SK-N-SH treated with all-trans-retinoic acid at 6 μM for 48 hours (cell line): Measurements from ENCODE around the gene TGIF2.
"Not testable (repeated sequence)": the region's sequence is repeated elsewhere in the genome, so short reads cannot be mapped to it uniquely, and the experiment has no call there.

Source experiments
- ATAC-seq: fragments of 200-7000 bp; cut with Tn5 transposase; 3 replicates; pipeline ENCODE4 v1.9.1; 2020; ENCODE audit warnings: mild to moderate bottlenecking, moderate library complexity
- ARNTL ChIP-seq: fragments of 450-650 bp; formaldehyde crosslinking; IDR thresholded peaks from 2 replicates; pipeline ENCODE4 v1.5.0; 2020; ENCODE audit warnings: low read depth, mild to moderate bottlenecking, moderate library complexity, borderline replicate concordance
- BACH2 ChIP-seq: fragments of 250-450 bp; sonication (Bioruptor Pico); IDR thresholded peaks from 2 replicates; pipeline ENCODE4 v1.9.0; 2021; ENCODE audit warnings: mild to moderate bottlenecking, borderline replicate concordance
- CSDC2 ChIP-seq: fragments of 250-450 bp; sonication (Bioruptor Pico); IDR thresholded peaks from 2 replicates; pipeline ENCODE4 v1.5.0; 2020; ENCODE audit warnings: mild to moderate bottlenecking, moderate library complexity
- ESRRG ChIP-seq: fragments of 250-450 bp; sonication (Bioruptor Pico); IDR thresholded peaks from 2 replicates; pipeline ENCODE4 v1.6.1; 2021; ENCODE audit warnings: mild to moderate bottlenecking
- GLIS3 ChIP-seq: fragments of 250-450 bp; sonication (Bioruptor Pico); IDR thresholded peaks from 2 replicates; pipeline ENCODE4 v1.5.0; 2020; ENCODE audit warnings: mild to moderate bottlenecking, moderate library complexity
- ISL1 ChIP-seq: fragments of 250-450 bp; sonication (Bioruptor Pico); IDR thresholded peaks from 2 replicates; pipeline ENCODE4 v2.1.2; 2022; ENCODE audit warnings: mild to moderate bottlenecking, moderate library complexity
- OSR1 ChIP-seq: fragments of 250-450 bp; sonication (Bioruptor Pico); IDR thresholded peaks from 2 replicates; pipeline ENCODE4 v1.8.0; 2022; ENCODE audit warnings: moderate library complexity, mild to moderate bottlenecking, inconsistent platforms
- PPARA ChIP-seq: fragments of 250-450 bp; sonication (Bioruptor Pico); IDR thresholded peaks from 2 replicates; pipeline ENCODE4 v1.5.0; 2020; ENCODE audit warnings: mild to moderate bottlenecking, borderline replicate concordance
- RARB ChIP-seq: fragments of 250-450 bp; sonication (Bioruptor Pico); IDR thresholded peaks from 2 replicates; pipeline ENCODE4 v1.8.0; 2021; ENCODE audit warnings: mild to moderate bottlenecking, moderate library complexity
- TCF4 ChIP-seq: fragments of 250-450 bp; sonication (Bioruptor Pico); IDR thresholded peaks from 2 replicates; pipeline ENCODE4 v1.8.0; 2021; ENCODE audit warnings: mild to moderate bottlenecking, moderate library complexity, borderline replicate concordance
- TOX ChIP-seq: fragments of 250-450 bp; sonication (Bioruptor Pico); IDR thresholded peaks from 2 replicates; pipeline ENCODE4 v1.8.0; 2021; ENCODE audit warnings: mild to moderate bottlenecking, moderate library complexity, borderline replicate concordance
- TSHZ2 ChIP-seq: fragments of 250-450 bp; sonication (Bioruptor Pico); IDR thresholded peaks from 2 replicates; pipeline ENCODE4 v1.5.0; 2020; ENCODE audit warnings: mild to moderate bottlenecking, moderate library complexity
- ZC3H10 ChIP-seq: fragments of 250-450 bp; sonication (Bioruptor Pico); IDR thresholded peaks from 2 replicates; pipeline ENCODE4 v1.5.1; 2021; ENCODE audit warnings: mild to moderate bottlenecking, moderate library complexity
- ZFP3 ChIP-seq: fragments of 250-450 bp; sonication (Bioruptor Pico); IDR thresholded peaks from 2 replicates; pipeline ENCODE4 v1.5.0; 2020; ENCODE audit warnings: mild to moderate bottlenecking, moderate library complexity
- ZFP30 ChIP-seq: fragments of 450-650 bp; formaldehyde crosslinking; IDR thresholded peaks from 2 replicates; pipeline ENCODE4 v1.5.0; 2022; ENCODE audit warnings: mild to moderate bottlenecking, moderate library complexity
- ZNF565 ChIP-seq: fragments of 450-650 bp; formaldehyde crosslinking; conservative IDR thresholded peaks from 2 replicates; pipeline ENCODE4 v1.5.0; 2020; ENCODE audit warnings: low read depth, mild to moderate bottlenecking, moderate library complexity
- ZNF70 ChIP-seq: fragments of 450-650 bp; formaldehyde crosslinking; IDR thresholded peaks from 2 replicates; pipeline ENCODE4 v1.5.0; 2020; ENCODE audit warnings: mild to moderate bottlenecking, moderate library complexity
- ZNF8 ChIP-seq: fragments of 450-650 bp; formaldehyde crosslinking; IDR thresholded peaks from 2 replicates; pipeline ENCODE4 v1.5.0; 2020; ENCODE audit warnings: mild to moderate bottlenecking, moderate library complexity
- TF ChIP-seq, protein P1 (sequence below): fragments of 250-450 bp; sonication (Bioruptor Pico); IDR thresholded peaks from 2 replicates; pipeline ENCODE4 v1.5.1; 2020; ENCODE audit warnings: low read depth, mild to moderate bottlenecking, moderate library complexity
- TF ChIP-seq, protein P2 (sequence below): fragments of 250-450 bp; sonication (Bioruptor Pico); IDR thresholded peaks from 2 replicates; pipeline ENCODE4 v1.5.1; 2021; ENCODE audit warnings: mild to moderate bottlenecking, moderate library complexity
- TF ChIP-seq, protein P3 (sequence below): fragments of 250-450 bp; sonication (Bioruptor Pico); IDR thresholded peaks from 2 replicates; pipeline ENCODE4 v1.8.0; 2021; ENCODE audit warnings: low read depth, mild to moderate bottlenecking, moderate library complexity, borderline replicate concordance

TGIF2 gene

DNA sequence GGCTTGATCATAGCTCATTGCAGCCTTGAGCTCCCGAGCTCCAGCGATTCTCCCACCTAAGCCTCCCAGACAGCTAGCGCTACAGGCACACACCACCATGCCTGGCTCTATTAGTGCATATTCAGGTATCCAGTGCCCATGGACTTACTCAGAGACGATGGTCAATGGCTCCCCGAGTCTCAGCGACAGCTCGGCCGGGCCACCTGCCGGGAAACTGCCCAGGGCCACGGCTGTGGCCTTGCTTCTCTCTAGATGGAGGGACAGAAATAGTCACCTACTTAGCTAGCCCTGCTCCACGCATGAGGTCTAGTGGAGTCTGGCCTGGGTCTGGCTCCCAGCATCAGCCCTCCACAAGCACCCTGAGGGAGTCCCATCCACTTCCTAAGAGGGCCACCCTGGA, 60.9 kb downstream of the TGIF2 start:
- no peak for TF ChIP-seq ZC3H10 (CRISPR knock-in tag)
- no peak for TF ChIP-seq TSHZ2 (CRISPR knock-in tag)
- no peak for TF ChIP-seq TOX (CRISPR knock-in tag)
- TF ChIP-seq BACH2 (CRISPR knock-in tag): no peak
- no peak for TF ChIP-seq ZNF70 (CRISPR knock-in tag)
- TF ChIP-seq, protein P1, sequence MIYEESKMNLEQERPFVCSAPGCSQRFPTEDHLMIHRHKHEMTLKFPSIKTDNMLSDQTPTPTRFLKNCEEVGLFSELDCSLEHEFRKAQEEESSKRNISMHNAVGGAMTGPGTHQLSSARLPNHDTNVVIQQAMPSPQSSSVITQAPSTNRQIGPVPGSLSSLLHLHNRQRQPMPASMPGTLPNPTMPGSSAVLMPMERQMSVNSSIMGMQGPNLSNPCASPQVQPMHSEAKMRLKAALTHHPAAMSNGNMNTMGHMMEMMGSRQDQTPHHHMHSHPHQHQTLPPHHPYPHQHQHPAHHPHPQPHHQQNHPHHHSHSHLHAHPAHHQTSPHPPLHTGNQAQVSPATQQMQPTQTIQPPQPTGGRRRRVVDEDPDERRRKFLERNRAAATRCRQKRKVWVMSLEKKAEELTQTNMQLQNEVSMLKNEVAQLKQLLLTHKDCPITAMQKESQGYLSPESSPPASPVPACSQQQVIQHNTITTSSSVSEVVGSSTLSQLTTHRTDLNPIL: no peak
- TF ChIP-seq ZNF8 (CRISPR knock-in tag): no peak
- no peak for TF ChIP-seq PPARA (CRISPR knock-in tag)
- no peak for TF ChIP-seq RARB (CRISPR knock-in tag)
- TF ChIP-seq ZNF565 (CRISPR knock-in tag): no peak
- TF ChIP-seq, protein P2, sequence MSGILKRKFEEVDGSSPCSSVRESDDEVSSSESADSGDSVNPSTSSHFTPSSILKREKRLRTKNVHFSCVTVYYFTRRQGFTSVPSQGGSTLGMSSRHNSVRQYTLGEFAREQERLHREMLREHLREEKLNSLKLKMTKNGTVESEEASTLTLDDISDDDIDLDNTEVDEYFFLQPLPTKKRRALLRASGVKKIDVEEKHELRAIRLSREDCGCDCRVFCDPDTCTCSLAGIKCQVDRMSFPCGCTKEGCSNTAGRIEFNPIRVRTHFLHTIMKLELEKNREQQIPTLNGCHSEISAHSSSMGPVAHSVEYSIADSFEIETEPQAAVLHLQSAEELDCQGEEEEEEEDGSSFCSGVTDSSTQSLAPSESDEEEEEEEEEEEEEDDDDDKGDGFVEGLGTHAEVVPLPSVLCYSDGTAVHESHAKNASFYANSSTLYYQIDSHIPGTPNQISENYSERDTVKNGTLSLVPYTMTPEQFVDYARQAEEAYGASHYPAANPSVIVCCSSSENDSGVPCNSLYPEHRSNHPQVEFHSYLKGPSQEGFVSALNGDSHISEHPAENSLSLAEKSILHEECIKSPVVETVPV: no peak
- no peak for ATAC-seq

- ATAC-seq: not testable (repeated sequence)
Measured at GRCh38 chr20:36638876-36639400, 65.5 kb downstream of the TGIF2 start.

- ATAC-seq: no peak
- TF ChIP-seq RARB (CRISPR knock-in tag) (no peak), ISL1 (no peak), PPARA (CRISPR knock-in tag) (no peak), ZFP3 (CRISPR knock-in tag) (no peak), OSR1 (no peak), GLIS3 (CRISPR knock-in tag) (no peak), ZFP30 (CRISPR knock-in tag) (no peak)
- TF ChIP-seq, protein P1: no peak
- TF ChIP-seq, protein P3, sequence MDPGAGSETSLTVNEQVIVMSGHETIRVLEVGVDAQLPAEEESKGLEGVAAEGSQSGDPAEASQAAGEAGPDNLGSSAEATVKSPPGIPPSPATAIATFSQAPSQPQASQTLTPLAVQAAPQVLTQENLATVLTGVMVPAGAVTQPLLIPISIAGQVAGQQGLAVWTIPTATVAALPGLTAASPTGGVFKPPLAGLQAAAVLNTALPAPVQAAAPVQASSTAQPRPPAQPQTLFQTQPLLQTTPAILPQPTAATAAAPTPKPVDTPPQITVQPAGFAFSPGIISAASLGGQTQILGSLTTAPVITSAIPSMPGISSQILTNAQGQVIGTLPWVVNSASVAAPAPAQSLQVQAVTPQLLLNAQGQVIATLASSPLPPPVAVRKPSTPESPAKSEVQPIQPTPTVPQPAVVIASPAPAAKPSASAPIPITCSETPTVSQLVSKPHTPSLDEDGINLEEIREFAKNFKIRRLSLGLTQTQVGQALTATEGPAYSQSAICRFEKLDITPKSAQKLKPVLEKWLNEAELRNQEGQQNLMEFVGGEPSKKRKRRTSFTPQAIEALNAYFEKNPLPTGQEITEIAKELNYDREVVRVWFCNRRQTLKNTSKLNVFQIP: no peak
Measured at GRCh38 chr20:36641506-36641843, 68.1 kb downstream of the TGIF2 start.

GRCh38 chr20:36642136-36642535, 68.7 kb downstream of the TGIF2 start:
- TF ChIP-seq CSDC2 (CRISPR knock-in tag): no peak
- no peak for TF ChIP-seq ARNTL (CRISPR knock-in tag)
- TF ChIP-seq ESRRG: no peak
- TF ChIP-seq RARB (CRISPR knock-in tag): no peak
- no peak for TF ChIP-seq ZFP3 (CRISPR knock-in tag)
- TF ChIP-seq, protein P3: no peak
- TF ChIP-seq OSR1: no peak
- TF ChIP-seq ZNF565 (CRISPR knock-in tag): no peak
- TF ChIP-seq TSHZ2 (CRISPR knock-in tag): no peak
- TF ChIP-seq TCF4 (CRISPR knock-in tag): no peak
- no peak for TF ChIP-seq GLIS3 (CRISPR knock-in tag)
- TF ChIP-seq TOX (CRISPR knock-in tag): no peak
- no peak for ATAC-seq
